Subcutaneous adipose tissue (tissue), 4 donors: ENCODE data around the gene SIPA1L3. TPM values are rescaled to one million over a fixed set of nuclear protein-coding genes. Genes with fewer than 3 reads are reported as not detected.

ENCODE experiments used
- total RNA-seq, 4 donors: library from RNA; depleted of rRNA; stranded (reverse); fragments of >200 nt; gene quantifications; one replicate each; pipeline ENCODE4 v1.1.0, GENCODE V29; 2016
- TF ChIP-seq, protein P1 (sequence below): fragments of 450-650 bp; IDR thresholded peaks from one replicate; pipeline ENCODE4 v1.5.1; 2016; ENCODE audit warnings: low read depth, mild to moderate bottlenecking, control low read depth, antibody characterized with exemption, moderate library complexity

Gene SIPA1L3
- total RNA-seq, 4 donors from 2014 or later = 8.2 to 15.3 (median 11.6) TPM

- TF ChIP-seq, protein P1, sequence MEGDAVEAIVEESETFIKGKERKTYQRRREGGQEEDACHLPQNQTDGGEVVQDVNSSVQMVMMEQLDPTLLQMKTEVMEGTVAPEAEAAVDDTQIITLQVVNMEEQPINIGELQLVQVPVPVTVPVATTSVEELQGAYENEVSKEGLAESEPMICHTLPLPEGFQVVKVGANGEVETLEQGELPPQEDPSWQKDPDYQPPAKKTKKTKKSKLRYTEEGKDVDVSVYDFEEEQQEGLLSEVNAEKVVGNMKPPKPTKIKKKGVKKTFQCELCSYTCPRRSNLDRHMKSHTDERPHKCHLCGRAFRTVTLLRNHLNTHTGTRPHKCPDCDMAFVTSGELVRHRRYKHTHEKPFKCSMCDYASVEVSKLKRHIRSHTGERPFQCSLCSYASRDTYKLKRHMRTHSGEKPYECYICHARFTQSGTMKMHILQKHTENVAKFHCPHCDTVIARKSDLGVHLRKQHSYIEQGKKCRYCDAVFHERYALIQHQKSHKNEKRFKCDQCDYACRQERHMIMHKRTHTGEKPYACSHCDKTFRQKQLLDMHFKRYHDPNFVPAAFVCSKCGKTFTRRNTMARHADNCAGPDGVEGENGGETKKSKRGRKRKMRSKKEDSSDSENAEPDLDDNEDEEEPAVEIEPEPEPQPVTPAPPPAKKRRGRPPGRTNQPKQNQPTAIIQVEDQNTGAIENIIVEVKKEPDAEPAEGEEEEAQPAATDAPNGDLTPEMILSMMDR = no peak
Observed at GRCh38 chr19:38196245-38196837, 289.3 kb downstream of the SIPA1L3 start.

GRCh38 chr19:38196948-38197656, 290.1 kb downstream of the SIPA1L3 start:
- TF ChIP-seq, protein P1 = no peak

DNA sequence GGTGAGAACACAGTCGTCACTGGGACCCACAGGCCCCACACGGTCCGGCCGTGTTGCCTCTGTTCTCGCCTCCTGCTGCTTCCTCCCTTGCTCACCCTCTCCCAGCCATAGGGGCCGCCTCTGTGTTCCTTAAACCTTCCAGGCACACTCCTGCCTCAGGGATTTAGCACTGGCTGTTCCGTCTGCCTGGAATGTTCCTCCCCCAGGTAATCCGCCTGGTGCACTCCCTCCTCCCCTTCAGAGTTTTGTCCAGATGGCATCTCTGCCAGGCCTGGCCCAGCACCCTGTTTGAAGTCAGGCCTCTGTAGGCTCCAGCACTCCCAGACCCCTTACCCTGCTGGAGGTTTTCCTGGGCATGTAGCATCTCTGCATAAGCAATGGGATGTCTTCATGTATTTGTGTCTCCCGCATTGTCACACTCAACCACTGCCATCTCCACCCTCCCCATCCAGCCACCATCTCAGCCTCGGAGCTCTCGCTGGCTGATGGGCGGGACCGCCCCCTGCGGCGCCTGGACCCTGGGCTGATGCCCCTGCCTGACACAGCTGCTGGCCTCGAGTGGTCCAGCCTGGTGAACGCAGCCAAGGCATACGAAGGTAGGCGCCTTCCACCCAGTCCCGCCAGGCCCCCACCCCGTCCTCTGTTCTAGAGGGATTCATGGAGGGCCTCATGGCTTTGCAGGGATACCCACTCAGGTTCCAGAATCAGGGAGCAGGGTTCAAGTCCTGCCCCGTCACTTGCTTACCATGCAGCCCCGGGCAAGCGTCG, 291.1 kb downstream of the SIPA1L3 start:
- TF ChIP-seq, protein P1 = no peak

GRCh38 chr19:38199340-38199739, 292.3 kb downstream of the SIPA1L3 start:
- TF ChIP-seq, protein P1 = no peak

DNA sequence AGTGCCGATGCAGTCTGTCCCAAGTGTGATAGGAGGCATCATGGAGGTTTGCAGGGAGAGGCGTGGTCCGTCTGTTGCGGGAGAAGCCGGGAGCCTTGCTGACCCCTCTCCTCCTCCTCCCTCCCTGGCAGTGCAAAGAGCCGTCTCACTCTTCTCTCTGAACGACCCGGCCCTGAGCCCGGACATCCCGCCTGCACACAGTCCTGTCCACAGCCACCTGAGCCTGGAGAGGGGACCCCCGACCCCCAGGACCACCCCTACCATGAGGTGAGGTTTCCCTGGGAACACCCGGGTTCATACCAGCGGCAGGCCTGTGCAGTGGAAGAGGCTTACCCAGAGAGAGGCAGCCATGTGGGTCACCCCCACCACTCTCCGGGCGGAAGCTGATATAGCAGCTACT, 294.7 kb downstream of the SIPA1L3 start:
- TF ChIP-seq, protein P1 = no peak

- TF ChIP-seq, protein P1 = no peak
Observed at GRCh38 chr19:38202504-38202903, 295.5 kb downstream of the SIPA1L3 start.

DNA sequence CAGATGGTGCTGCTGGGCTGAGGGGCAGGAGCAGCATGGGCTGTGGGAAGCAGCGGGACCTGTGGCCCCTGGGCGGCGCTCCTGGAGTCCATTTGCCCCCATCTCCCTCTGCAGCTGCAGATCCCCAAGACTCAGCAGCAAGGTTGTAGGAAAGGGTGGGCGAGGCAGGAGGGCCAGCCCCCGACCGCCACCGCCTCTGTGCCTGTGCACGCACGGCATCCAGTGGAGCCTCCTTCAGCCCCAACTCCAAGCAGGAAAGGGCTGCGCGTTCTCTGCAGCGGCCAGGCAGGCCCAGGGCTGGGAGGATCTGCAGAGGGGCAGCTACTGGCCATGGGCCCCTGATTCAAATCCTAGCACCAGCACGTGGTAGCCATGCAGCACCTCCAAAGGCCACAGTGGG, 296.2 kb downstream of the SIPA1L3 start:
- TF ChIP-seq, protein P1 = no peak
